A673 (cell line): ENCODE measurements around the gene SEMA3E. TPM values are rescaled to one million over a fixed set of nuclear protein-coding genes. Genes with fewer than 3 reads are reported as not detected.

ENCODE experiments used
- BruUV-seq: library from RNA; stranded (reverse); fragments of 400-500 nt; replicated peaks from 2 replicates; lab custom pipeline; 2021; lab: Mats Ljungman, UMichigan
- CTCF ChIA-PET: fragments of 300-600 bp; sonication (Branson Sonifier 250); formaldehyde crosslinking; loops from one replicate; lab custom pipeline; 2022; ENCODE audit warnings: antibody characterized with exemption; lab: Charles Lee
- POLR2A ChIA-PET: fragments of 300-600 bp; sonication (Branson Sonifier 250); formaldehyde crosslinking; loops from one replicate; lab custom pipeline; 2022; ENCODE audit warnings: antibody characterized with exemption; ENCODE audit not compliant: low non-redundant PET; lab: Charles Lee
- DNase-seq: peaks from one replicate; pipeline ENCODE4 v3.0.0-alpha.2; 2015; ENCODE audit warnings: low spot score
- H3K27ac ChIP-seq: fragments of 200-600 bp; sonication (generic); 2 replicates; pipeline ENCODE4 v1.5.1; 2016; ENCODE audit warnings: mixed run types, low read depth, mild to moderate bottlenecking, mixed read lengths, antibody characterized with exemption, low read length; ENCODE audit not compliant: poor library complexity, severe bottlenecking
- H3K27me3 ChIP-seq: fragments of 200-600 bp; sonication (generic); replicated peaks from 2 replicates; pipeline ENCODE4 v1.6.1; 2017; ENCODE audit warnings: mixed run types, low read depth, mild to moderate bottlenecking, mixed read lengths, antibody characterized with exemption, low read length; ENCODE audit not compliant: insufficient read depth, poor library complexity
- H3K36me3 ChIP-seq: fragments of 200-600 bp; sonication (generic); 2 replicates; pipeline ENCODE4 v1.6.1; 2016; ENCODE audit warnings: mixed run types, mild to moderate bottlenecking, mixed read lengths, antibody characterized with exemption, low read length; ENCODE audit not compliant: insufficient read depth, poor library complexity, severe bottlenecking
- H3K4me1 ChIP-seq: fragments of 200-600 bp; sonication (generic); 2 replicates; pipeline ENCODE4 v1.6.1; 2017; ENCODE audit warnings: mixed run types, mild to moderate bottlenecking, mixed read lengths, antibody characterized with exemption, low read length; ENCODE audit not compliant: insufficient read depth, poor library complexity, severe bottlenecking
- H3K4me3 ChIP-seq: fragments of 200-600 bp; sonication (generic); 2 replicates; pipeline ENCODE4 v1.5.1; 2016; ENCODE audit warnings: low read depth, mixed run types, mild to moderate bottlenecking, mixed read lengths, low read length; ENCODE audit not compliant: poor library complexity, severe bottlenecking
- H3K9me3 ChIP-seq: fragments of 200-600 bp; sonication (generic); 2 replicates; pipeline ENCODE4 v1.6.1; 2016; ENCODE audit warnings: mixed run types, low read depth, mild to moderate bottlenecking, mixed read lengths, antibody characterized with exemption, low read length; ENCODE audit not compliant: poor library complexity, severe bottlenecking
- EZH2 ChIP-seq: fragments of 200-600 bp; sonication (generic); IDR thresholded peaks from 2 replicates; pipeline ENCODE4 v1.6.1; 2017; ENCODE audit warnings: borderline replicate concordance, low read depth, mild to moderate bottlenecking, mixed read lengths, antibody characterized with exemption, low read length; ENCODE audit not compliant: poor library complexity, severe bottlenecking
- intact Hi-C: fragments of 100-400 bp; cut with micrococcal nuclease; formaldehyde crosslinking; loops from one replicate; pipeline ENCODE4 v1.10.0; 2022; ENCODE audit not compliant: unreplicated experiment
- total RNA-seq: library from RNA; stranded (reverse); gene quantifications from 2 replicates; pipeline ENCODE4 v1.2.3, GENCODE V29; 2021
- TF ChIP-seq, protein P1 (sequence below): fragments of 300-800, 200-600 bp; sonication (generic); conservative IDR thresholded peaks from 2 replicates; pipeline ENCODE4 v1.5.1; 2017; ENCODE audit warnings: low read depth, mild to moderate bottlenecking, antibody characterized with exemption, low read length, moderate library complexity, mixed read lengths

The SEMA3E gene
- total RNA-seq, 1 experiment from 2014 or later = not detected

- H3K4me3 ChIP-seq = no peak overlapping the region
- no peak for TF ChIP-seq EZH2
- TF ChIP-seq, protein P1, sequence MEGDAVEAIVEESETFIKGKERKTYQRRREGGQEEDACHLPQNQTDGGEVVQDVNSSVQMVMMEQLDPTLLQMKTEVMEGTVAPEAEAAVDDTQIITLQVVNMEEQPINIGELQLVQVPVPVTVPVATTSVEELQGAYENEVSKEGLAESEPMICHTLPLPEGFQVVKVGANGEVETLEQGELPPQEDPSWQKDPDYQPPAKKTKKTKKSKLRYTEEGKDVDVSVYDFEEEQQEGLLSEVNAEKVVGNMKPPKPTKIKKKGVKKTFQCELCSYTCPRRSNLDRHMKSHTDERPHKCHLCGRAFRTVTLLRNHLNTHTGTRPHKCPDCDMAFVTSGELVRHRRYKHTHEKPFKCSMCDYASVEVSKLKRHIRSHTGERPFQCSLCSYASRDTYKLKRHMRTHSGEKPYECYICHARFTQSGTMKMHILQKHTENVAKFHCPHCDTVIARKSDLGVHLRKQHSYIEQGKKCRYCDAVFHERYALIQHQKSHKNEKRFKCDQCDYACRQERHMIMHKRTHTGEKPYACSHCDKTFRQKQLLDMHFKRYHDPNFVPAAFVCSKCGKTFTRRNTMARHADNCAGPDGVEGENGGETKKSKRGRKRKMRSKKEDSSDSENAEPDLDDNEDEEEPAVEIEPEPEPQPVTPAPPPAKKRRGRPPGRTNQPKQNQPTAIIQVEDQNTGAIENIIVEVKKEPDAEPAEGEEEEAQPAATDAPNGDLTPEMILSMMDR = no peak
- H3K9me3 ChIP-seq = no peaks in the 10 kb centered on the region
- BruUV-seq = no TSS peak
- ChIA-PET POLR2A (no interaction called here), CTCF (no interaction called here)
- no peaks in the 10 kb centered on the region for H3K4me1 ChIP-seq
- intact Hi-C loops = no loop called here
- no peaks in the 10 kb centered on the region for H3K36me3 ChIP-seq
- peaks cover 13% of the 10 kb centered on the region for H3K27me3 ChIP-seq
- peak; percentile 15 for DNase-seq
- H3K27ac ChIP-seq = no peak overlapping the region
Observed at GRCh38 chr7:83547526-83547925, 101.4 kb downstream of the SEMA3E start.

DNA sequence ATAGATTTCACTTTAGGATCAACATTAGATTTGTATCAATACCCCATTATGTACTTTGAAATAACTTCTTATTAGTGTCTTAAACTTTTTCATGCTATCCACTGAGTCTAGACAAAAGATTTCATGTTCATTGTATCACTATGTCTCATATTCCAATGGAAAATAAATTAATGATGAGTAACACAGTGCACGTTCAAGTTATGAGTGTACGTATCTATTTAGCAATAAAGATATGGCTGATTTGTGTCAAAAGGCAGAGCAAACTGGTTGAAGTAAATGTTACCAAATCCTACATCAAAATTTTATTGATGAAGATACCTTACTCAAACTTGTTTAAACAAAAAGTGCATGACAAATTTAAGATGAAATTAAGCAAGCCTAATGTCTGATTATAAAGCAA is 102.4 kb downstream of the SEMA3E start:
- POLR2A ChIA-PET = interaction anchor here (0.6 kb wide), 1 partner anchor 27 kb away, joined by 9 read pairs; no protein-coding TSS in a partner anchor
- Histone ChIP-seq H3K4me1 (no peaks in the 10 kb centered on the region), H3K4me3 (no peak overlapping the region), H3K36me3 (no peaks in the 10 kb centered on the region), H3K27ac (no peak overlapping the region), H3K27me3 (peaks cover 14% of the 10 kb centered on the region), H3K9me3 (no peaks in the 10 kb centered on the region)
- BruUV-seq = no TSS peak
- intact Hi-C loops = no loop called here
- no peak for DNase-seq
- TF ChIP-seq, protein P1 = no peak
- no peak for TF ChIP-seq EZH2
- CTCF ChIA-PET = no interaction called here

DNA sequence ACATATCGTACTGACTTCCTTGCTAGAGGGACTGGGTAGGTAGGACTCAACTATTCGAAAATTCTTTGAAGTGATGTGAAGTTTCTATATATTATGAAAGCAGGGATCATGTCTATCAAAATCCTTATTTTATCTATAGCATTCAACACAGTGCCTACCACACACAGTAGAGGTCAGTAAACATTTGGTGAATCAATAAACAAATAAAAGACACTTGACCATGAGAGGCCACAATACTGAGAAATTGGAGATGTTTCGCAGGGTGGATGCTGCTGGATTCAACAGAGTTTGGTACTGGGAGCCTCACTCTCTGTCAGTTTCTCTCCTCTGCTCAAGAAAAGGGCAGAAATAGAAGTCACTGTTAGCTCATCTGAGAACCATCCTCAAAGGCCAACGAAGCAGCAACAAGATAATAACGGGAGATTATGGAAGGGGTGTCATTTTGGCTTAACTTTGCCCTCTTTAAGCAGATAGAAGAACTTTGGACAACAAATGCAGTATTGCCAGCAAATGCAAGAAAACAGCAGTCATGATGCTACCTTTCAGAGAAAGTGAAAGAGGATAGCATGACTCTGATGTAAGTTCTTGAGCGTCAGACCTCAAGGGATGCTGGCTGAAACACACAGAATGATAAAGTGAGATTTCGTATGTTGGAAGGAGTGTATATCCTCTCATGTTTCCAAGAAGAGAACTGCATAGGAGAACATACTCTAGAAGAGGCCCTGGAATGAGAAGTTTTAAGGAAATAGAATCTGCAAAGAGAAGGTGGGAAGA is 107.6 kb downstream of the SEMA3E start:
- ChIA-PET CTCF (no interaction called here), POLR2A (no interaction called here)
- no peak for DNase-seq
- Histone ChIP-seq H3K27me3 (peaks cover 18% of the 10 kb centered on the region), H3K4me3 (no peak overlapping the region), H3K4me1 (no peaks in the 10 kb centered on the region), H3K27ac (no peak overlapping the region), H3K36me3 (no peaks in the 10 kb centered on the region), H3K9me3 (no peaks in the 10 kb centered on the region)
- no peak for TF ChIP-seq EZH2
- TF ChIP-seq, protein P1 = no peak
- BruUV-seq = no TSS peak
- intact Hi-C loops = no loop called here
